IPS-11a (cell line): ENCODE results near the gene NPHP1.
"Not testable (repeated sequence)": the region's sequence is repeated elsewhere in the genome, so short reads cannot be mapped to it uniquely, and the experiment has no call there.

Source experiments
- H3K4me3 ChIP-seq: one replicate; pipeline ENCODE4 v1.5.1; 2013; ENCODE audit warnings: low read depth, low read length, control low read depth

Gene NPHP1

DNA sequence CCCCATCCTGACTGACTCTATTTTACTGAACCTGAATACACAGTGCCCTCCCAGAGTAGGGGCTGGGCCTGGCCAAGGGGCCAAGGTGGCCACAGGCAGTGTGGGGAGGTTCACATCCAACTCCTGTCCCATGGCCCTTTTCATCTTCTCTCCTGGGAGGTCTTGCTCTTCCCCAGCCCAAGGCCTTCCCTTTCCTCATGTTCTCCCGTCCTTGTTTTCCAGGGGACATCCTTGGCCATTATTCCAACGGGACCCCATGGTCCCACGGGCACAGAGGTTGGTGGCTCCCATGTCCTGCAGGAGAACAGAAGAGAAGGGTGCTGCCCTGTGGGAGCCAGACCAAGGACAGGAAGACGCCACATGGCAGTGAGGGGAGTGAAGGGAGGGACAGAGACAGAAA is 99.6 kb downstream of the NPHP1 start:
- no peak overlapping the region for H3K4me3 ChIP-seq

DNA sequence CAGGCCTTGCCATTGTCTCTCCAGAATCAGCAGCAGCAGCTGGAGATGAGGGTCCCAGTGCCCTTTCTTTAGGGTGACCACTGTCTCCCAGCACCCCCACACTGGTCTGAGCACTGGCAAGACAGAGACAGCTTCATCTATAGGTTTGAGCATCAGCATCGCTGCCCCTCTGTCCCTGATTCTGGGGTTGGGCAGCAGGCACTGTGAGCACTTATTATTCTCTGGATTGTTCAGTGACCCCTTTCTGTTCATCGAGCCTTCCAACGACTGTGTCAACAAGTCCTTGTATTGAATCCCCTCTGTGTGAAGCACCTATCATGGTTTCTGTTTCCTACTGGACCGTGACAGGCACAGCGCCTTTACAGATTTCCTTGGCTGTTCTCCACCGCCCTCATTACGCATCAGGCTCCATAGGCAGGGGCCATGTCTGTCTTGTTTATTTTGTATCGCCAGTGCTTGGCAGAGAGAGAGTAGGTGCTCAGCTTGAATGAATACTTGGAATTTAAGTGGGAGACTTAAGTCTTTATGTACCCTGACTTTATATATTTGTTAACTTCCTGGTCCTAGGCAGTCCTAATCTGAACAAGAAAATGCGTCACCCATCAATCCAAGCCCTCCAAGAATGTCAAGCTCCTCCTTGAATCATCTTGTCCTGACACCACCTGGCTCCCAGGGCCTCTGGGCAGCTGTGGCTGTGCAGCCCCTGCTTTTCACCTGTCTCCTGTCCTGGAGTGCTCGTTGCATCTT is 100.6 kb downstream of the NPHP1 start:
- no peak overlapping the region for H3K4me3 ChIP-seq

DNA sequence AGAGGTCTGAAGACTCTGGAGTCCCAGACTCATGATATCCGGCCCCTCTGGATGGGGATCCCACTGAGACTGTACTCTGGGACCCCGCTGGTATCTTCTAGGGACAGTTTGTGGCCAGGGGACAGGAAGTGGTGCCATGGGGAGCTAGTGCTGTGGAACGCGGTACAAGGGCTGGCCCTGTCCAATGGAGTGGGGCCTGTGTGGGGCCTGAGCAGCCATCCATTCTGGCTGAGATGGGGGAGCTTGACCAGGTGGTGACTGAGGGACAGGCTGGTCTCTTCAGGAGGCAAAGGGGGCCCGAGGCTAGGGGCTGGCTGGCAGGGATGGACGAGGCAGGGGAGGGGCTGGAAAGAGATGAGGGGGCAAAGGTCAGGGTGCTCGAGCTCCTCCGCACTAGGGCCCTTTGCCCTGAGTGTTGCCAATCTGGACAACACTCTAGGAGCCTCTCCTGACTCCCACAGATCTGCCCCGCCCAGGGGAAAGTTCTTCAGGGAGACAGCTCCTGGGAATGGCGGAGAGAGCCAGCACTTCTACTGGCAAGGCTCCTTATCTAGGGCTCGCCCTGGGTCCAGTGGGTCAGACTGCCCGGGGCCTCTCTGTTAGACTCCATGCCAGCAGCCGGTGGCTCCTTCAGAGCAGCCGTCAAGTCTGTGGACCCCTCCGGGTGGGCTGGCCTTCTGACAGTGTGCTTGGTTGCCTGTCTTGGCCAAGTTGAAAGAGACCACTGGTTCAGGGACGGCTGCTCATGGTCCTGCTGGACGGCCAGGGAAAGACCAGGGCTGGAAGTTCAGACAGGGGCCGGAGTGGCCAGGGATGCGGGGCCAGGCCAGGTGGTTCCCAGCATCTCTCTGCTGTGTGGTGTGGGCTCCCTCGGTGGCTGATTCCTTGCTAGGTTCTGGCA is 101.5 kb downstream of the NPHP1 start:
- H3K4me3 ChIP-seq: no peak overlapping the region

DNA sequence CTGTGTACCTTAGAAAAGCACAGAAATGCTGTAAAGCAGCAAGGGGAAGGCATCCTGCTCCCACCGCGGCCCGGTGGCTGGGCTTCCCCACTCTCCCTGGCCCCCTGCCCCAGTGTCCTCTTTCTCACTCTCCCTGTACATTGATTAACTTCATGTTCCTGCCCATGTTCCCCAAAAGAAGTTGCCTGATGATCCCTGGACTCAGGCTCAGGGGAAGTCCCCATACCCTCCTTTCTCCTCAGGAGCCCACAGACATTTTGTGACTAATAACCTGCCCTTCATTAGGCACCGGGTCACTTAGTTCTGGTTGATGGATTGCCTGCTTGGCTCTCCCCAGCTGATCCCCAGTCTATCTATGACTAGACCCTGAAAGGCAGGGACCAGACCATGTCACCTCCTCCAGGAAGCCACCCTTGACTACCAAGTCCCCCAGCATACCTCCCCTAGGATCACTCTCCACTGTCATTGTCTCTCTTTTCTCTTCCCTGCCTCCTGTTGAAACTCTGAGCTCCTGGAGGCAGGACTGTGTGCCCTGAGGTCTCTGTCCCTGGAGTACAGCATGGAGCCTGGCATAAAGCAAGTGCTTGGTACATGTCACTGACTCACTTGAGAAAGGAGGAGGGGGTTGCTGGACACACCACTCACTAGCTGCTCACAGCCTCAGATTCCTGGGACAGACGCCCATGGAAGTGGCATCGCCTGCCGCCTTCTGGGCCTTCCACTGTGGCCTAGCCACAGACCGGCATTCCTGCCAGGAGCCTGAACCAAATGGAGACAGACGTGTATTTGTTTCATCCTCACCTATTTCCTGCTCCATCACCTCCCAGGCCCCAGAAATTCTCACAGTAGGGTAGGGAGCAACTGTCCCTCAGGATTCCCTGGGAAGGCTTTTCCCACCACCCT is 102.7 kb downstream of the NPHP1 start:
- no peak overlapping the region for H3K4me3 ChIP-seq

DNA sequence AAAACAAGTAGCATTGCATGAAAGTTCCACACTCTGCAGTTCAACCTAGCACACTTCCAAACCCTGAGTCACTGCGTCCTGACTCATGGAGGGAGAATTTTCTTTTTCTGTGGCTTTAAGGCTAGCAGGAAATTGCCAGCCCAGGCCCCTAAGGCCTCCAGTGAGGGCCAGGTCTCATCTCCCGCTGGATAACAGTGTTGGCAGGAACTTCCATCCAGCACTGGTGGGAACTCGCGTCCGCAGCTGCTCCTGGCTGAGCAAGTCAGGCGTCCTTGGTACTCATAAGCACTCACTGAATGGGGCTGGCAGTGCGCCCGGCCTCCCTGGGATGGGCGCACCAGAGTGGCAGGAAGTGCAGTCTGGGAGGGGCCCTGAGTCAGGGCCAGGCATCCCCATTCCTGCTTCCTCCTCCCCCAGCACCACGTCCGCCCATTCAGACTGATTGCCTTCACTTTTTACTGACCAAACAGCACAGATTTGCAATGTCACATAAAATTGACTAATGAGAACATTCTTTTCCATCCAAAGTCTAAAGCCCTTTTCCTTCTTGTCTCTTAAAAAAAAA is 103.5 kb downstream of the NPHP1 start:
- no peak overlapping the region for H3K4me3 ChIP-seq

DNA sequence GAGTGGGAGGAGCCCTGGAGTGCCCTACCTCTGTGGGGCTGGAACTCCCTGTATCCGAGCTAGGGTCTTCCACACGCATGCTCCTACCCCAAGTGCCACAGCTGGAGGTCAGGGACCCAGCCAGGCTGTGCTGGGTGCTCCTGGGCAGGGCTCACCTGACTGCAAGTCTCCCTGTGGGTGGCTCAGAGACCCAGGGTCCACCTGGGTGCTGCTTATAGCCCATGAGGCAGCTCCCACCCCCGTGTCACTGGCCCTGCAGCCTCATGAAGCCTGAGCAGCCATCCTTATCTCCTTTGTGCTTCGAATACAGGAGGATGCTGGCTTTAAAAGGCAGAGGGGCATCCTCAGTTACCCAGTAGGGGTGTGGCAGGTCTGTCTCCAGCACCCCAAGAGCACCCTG is 103.9 kb downstream of the NPHP1 start:
- not testable (repeated sequence) for H3K4me3 ChIP-seq

DNA sequence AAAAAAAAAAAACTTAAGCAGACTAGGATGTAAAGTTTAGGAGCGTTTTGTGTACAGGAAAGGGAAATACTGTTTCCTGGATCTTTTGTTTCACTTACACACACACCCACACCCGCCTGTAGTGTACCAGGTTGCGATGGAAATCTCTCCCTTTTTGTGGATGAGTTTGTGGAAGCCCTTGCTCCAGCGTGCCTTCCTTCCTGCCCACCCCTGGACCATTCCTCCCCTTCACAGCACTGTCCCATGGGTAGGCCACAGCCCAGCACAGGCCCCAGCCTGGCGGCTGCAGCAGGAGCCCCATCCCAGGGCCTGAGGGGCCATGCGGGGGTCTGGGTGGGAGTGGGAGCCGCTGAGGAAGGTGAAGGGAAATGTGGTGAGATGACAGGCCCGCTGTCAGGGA is 104.3 kb downstream of the NPHP1 start:
- no peak overlapping the region for H3K4me3 ChIP-seq

DNA sequence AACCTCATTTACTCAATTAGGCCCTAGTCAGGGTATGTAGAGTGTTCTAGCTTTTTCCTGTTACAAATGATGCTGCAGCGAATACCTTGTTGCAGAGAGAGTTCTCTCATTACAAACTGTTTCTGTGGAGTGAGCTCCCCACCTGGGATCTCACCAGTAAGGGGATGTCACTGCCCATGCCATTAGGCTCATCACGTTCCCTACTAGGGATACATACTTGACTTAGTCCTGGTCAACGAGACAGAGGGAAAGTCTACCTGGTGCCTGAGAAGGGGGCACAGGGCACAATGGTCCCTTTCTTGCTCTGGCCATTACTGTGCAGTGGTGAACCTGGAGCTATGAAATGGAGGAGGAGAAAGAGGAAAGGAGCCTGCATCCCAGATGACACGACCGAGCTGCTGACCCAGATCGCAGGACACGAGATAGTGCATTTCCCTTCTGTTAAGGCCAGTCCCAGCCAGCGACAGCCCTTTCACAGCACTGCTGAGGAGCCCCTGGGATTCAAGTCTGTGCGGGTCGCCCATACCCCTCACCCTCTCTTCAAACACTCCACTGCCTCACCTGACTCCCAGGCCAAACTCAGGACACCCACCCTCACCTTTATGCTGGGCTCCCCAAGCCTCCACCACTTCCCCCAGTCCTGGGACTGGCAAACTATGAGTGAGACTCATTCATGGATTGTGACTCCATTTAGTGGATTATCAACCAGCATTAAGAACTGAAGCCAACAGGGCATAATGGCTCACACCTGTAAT is 105.2 kb downstream of the NPHP1 start:
- no peak overlapping the region for H3K4me3 ChIP-seq

DNA sequence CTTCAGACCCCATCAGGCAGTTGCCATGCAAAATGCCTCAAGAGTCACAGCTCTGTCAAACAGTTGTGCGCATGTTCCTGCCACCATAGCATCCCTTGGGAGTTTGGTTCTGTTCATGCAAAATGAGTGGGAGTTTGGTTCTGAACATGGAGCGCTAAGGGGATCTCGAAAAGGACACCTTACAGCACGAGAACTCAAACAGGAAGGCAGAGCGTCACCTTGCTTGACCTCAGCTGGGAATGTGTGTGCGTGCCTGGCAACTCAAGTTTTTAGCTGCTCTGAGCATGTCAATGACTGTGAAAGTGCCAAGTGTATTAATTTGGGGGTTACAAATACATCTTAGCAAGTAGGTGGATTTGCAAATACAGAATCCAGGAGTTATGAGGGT is 105.8 kb downstream of the NPHP1 start:
- no peak overlapping the region for H3K4me3 ChIP-seq

DNA sequence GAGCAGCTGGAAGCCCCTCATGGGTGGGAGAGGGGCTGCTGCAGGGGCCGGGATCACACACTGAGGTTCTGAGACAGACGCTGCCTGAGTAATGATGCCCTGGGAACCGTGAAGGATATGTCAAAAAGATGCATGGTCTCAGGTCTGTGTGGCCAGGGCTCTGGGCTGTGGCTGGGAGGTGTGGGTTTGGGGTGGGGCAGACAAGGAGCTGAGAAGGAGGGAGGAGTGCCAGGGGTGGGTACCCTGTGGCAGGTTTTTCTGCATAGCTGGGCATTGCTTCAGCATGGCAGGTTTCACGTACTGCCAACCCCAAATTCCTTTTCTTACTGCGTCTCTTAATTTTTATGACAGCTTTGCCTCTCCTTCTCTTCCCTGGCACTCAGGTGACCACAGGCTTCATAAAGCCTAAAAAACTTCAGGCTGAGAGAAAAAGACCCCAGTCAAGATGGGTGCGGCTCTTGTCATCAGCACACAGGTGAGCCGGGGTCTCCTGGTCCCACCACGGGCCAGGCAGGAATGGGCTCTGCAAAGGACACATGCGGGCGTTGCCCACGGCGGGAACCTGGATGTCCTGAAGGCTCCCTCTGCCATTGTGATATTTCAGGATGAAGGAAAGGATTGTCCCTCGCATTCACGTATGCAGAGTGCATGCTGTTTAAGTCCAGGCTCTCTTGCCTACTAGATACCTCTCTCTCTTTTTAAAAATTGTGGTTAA is 107.2 kb downstream of the NPHP1 start:
- H3K4me3 ChIP-seq: no peak overlapping the region

DNA sequence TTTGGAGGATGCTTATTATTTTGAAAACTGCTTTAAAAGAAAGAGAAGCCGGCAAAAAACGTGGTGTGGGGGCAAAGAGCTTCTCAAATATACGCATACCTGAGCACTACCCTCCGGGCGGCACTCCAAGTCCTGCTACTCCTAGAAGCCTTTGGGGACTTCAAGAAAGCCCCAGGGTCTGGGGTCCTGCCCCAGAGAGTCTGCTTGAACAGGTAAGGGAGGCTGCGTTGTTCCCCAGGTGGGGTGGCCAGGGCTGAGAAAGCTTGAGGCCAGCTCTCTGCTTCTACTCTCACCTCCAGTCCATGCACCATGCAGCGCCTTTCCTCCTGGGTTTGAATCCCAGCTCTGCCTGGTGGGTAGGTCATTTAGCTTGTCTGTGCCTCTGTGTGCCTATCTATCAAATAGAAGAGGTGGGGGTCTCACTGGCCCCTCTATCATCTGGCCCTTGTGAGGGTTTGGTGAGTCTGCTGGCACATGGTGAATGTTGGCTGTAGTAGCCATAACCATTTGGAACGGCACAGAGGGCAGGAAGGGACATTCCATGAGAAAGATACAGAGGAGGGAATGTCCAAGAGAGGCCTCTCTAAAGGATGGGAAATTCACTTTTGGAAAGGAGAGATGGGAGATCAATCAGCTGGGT is 108.7 kb downstream of the NPHP1 start:
- H3K4me3 ChIP-seq: no peak overlapping the region

DNA sequence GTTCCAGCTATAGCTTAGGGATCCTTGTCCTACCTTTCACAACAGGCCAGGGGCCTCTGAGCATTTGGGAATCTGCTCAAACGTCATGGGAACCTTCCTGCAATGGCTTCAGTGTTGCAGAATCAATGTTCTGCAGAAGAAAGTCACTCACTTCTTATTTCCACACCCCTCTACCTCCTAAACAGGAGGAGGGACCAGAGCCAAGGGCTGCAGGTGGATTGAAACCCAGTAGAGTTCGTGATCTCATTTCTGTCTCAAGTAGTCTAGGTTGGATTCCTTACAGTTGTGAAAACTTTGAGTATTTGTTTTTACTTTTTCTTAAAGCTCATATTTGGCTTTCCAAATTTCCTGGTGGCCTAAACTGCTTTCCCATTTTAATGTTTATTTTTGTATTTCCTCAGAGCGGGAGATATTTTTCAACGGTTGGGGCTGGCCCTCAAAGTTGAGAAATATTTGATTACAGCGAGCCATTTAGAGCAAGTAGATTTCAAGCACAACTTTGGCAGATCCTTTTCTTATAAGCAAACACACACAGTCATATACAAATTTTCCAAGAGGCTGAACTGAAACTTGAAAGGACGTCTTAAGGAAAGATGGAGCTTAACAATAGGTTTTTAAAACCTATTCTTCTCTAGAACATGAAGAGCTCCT is 109.8 kb downstream of the NPHP1 start:
- H3K4me3 ChIP-seq: not testable (repeated sequence)

DNA sequence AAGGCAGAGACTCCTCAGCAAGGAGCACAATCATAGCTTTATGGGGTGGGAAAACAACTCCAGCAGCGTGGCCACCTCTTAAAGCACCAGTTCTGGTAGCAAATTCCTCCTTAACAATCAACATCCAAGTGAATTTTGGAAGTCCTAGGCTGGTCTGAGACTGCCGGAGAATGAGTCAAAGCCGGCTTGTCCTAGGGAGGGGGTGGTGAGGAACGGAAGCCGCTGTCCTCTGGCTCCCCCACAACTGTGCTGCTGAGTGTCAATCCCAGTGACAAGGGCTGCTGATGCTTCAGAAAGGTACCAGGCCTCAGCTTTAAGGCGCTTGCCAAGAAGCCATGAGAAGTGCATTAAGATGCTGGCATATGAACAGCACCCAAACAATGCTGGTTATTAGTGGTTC is 110.9 kb downstream of the NPHP1 start:
- H3K4me3 ChIP-seq: not testable (repeated sequence)

DNA sequence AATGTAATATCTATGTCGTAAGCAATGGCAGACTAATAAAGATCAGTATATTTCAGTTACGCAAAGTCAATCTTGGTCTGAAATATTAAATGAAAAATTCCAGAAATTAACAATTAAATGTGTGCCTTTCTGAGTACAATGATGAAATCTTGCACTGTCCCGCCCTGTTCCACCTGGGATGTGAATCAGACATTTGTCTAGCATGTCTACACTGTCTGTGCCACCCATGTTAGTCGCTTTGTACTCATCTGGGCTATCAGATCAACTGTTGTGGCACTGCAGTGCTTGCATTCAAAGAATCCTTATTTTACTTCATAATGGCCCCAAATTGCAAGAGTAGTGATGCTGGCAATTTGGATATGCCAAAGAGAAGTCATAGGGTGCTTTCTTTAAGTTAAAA is 114.6 kb downstream of the NPHP1 start:
- not testable (repeated sequence) for H3K4me3 ChIP-seq

DNA sequence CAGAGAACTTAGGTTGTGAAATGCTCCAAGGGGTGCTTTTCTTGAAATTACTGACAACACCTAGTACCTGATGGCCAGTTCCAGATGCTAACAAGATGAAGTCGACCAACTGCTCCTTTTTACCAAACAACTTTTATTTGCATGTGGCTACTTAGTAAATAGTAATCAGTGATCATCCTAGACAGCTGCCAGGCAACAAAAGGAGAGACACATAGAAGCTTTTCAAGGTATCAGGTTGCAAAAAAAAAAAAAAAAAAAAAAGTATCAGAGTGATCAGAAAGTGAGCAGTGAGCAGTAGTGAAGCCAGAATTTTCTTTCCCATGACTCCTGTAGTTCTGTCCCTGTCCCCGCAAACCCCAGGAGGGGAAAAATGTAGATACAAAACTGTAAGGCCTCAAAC is 121.1 kb downstream of the NPHP1 start:
- not testable (repeated sequence) for H3K4me3 ChIP-seq

DNA sequence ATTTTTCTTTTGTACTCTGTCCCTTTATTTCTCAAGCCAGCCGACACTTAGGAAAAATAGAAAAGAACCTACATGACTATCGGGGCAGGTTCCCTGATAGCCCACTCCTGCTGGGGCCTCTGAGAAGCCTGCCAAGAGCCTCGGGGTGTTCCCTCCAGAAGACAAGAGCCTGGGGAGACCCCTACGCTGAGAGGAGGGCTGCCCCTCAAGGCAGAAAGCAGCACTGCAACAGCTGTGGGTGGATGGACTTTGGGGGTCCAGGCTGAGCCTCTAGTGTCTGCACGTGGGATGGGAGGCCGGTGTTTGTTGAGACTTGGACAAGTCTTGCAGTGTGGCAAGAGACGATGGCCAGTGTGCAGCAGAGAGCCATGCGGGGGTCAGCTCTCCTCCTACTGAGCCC is 121.7 kb downstream of the NPHP1 start:
- H3K4me3 ChIP-seq: not testable (repeated sequence)

DNA sequence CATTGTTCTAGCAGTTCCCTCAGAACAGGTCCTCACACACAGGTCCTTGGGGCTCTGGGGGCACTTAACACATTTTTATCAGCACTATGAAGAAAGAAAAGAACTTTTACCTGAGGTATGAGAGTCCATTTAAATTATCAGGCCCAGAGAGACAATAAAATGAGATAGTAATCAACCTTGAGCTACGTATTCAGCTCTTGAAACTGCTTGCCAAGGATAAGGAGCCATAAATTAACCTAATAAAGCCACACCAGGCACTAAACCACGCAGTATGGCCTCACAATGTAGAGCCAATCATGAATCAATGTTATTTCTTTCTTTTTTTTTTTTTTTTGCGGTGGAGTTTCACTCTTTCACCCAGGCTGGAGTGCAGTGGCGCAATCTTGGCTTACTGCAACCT is 126.7 kb downstream of the NPHP1 start:
- H3K4me3 ChIP-seq: not testable (repeated sequence)

DNA sequence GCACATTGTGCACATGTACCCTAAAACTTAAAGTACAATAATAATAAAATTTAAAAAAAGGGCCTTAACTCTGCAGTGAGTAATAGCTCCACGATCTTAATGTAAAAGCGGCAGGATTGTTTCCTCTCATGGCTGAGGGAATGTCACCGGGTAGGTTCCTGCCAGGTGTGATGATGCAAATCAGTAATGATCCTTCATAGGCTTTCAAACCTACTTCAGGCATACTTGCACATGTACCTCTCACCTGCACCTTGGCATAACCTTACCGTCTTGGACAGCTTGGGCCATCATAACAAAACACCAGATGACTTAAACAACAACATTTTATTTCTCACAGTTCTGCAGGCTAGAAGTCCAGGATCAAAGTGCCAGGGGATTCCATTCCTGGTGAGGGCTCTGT is 128.9 kb downstream of the NPHP1 start:
- H3K4me3 ChIP-seq: not testable (repeated sequence)
